DMS 273 treated with DMSO at 0.1 percent for 48 hours (cell line): ENCODE measurements around the gene TMEM185A.
"Not testable (repeated sequence)": the region's sequence is repeated elsewhere in the genome, so short reads cannot be mapped to it uniquely, and the experiment has no call there.

Experiments
- DNase-seq: peaks from one replicate; lab custom pipeline; 2025; lab: John Stamatoyannopoulos, UW

The TMEM185A gene

DNA sequence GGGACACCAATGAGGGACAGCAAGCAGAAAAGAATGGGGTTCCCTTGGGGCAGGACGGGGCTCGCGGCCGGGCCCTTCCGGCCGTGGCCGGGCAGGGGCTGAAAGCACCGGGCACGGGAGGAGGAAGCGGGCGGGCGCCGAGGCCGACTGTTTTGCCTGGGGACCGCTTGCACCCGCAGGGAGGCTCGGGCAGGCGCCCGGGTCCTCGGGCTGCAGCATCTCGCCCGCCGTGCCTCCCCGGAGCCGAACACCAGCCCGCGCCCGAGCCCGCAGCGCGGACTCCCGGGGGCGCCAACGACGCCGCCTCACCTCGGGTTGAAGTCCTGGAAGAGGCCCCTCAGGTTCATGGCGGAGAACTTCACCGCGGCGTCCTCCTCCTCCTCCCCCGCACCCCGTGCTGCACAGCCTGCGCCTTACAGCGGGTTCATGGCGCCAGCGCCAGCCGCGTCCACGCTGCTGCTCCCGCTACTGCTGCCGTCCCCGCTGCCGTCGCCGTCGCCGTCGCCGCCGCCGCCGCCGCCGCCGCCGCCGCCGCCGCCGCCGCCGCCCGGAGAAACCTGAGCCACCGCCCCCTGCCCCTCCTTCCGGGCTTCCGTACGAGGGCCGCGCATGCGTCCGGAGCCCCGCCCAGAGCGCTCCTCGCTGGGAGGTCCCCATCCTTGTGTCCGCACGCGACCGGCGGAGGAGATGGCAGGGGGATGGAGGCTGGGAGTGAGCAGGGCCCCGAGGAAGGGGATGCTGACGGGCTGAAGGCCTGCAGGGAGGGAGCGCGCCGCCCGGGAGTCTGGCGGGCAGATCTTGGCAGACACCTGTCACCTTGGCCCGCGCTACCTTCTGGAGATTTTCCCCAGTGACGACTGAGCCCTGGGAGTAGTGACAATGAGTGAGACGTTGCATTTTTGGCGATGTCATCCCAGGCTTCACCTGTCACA is at the start of gene TMEM185A:
Gene TMEM185A (minus strand): TSS at position 559 of the 932 bp plus-strand sequence. CDS start 212 bp downstream, at position 347.
- no peak for DNase-seq

DNA sequence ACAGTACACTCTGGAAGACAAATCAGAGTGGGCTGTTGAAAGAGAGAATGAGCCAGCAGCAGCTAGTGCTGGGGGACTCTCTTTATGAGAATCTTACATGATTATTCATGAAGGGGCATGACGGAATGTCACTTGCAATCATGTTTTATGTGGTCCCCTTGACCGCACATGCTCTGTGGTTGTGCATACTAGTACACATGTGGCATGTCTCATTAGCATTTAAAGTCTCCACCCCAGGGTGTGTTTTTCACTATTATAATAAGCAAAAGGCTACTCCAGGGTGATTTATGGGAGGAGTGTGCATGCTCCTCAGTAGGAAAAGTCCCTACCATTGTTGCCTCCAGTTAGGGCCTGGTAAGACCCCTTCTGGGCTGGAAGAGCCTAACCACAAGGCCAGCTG is 49.6 kb upstream of the TMEM185A start:
- DNase-seq, result no peak

GRCh38 chrX:149679164-149679678 is 47.6 kb upstream of the TMEM185A start:
- not testable (repeated sequence) for DNase-seq

- DNase-seq, result not testable (repeated sequence)
Measured at GRCh38 chrX:149675554-149675953, 44.0 kb upstream of the TMEM185A start.

DNA sequence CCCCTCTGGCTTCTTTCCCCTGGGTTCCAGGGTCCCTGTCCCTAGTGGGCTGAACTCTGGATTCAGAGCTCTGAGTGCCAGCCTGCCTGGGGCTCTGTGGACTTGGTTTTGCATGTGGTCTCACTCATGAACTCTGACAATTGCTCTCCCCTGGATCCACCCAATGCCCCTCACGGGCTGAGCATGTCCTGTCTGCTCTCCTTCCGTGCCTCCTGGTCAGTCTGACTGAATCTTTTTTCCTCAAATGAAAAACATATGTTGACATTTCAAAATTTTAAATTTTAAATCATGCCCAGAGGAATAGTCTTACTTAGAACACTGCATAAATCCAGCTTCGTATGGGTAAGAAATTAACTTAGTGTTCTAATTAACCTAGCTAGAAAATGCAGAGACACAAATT is 43.5 kb upstream of the TMEM185A start:
- DNase-seq, result not testable (repeated sequence)

GRCh38 chrX:149660613-149661012 is 29.0 kb upstream of the TMEM185A start:
- DNase-seq, result not testable (repeated sequence)

DNA sequence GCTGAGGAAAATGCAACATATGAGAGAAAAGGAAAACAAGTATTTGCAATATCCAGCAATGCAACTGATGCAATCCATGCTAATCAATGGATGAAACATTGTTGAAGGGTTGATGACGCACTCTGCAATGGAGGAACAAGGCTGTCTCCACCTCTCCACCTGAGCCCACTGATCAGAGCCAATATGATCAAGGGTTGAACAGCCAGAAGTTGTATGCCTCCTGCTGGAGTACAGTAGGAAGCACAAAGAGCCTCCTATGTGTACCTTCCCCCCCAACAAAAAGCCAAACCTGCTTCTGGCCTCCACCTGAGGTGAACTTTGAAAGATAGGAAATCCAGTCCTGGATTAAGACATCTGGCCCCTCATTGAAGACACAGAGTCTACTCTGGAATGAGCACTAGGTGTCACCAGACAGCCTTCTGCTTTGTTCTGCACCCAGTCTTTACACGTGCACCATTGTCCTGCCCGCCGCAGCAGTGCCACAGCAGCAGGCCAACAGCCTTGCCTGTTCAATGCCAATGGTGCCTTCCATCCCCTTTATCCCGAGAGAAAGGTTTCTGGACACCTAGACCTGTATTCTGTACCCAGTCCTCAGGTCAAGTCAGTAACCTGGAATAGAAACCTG is 24.8 kb upstream of the TMEM185A start:
- not testable (repeated sequence) for DNase-seq

GRCh38 chrX:149652232-149652981 is 20.8 kb upstream of the TMEM185A start:
- DNase-seq, result no peak

GRCh38 chrX:149650162-149650561 is 18.6 kb upstream of the TMEM185A start:
- DNase-seq, result no peak

DNA sequence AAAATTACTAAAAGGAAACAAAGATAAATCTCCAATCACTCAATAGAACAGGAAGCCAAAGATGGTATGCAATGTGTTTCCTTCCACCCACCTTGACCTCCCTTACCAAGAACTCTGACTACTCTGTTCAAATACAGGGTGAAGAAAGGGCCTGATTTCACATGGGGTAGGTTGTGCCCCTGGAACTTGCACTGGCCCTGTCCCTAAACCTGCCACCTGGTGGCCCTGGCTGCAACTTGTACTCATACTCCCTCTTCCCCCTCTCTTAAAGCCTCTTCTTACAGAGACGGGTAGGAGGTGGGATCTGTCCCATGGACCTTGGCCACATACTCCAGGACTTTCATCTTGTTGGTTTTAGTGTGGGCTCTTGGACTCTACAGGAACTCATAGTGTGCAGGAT is 17.3 kb upstream of the TMEM185A start:
- no peak for DNase-seq

- no peak for DNase-seq
Measured at GRCh38 chrX:149647505-149647904, 15.9 kb upstream of the TMEM185A start.

GRCh38 chrX:149643496-149643895 is 11.9 kb upstream of the TMEM185A start:
- DNase-seq, result no peak

- no peak for DNase-seq
Measured at GRCh38 chrX:149641835-149642234, 10.2 kb upstream of the TMEM185A start.

DNA sequence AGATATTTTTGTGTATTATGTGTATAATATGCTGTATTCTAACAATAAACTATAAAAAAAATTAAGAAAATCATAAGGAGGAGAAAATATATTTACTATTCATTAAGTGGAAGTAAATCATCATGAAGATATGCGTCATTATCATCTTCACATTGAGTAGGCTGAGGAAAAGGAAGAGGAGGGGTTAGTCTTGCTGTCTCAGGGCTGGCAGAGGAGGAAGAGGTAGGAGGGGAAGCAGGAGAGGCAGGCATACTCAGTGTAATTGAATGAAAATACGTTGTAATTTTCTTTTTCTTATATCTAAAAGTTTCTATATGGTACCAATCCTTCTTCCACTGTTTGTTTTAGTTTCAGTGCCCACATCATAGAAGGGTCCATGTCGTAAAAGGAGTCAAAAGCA is 9.8 kb upstream of the TMEM185A start:
- DNase-seq, result no peak

- no peak for DNase-seq
Measured at GRCh38 chrX:149639568-149639967, 8.0 kb upstream of the TMEM185A start.

GRCh38 chrX:149638860-149639259 is 7.3 kb upstream of the TMEM185A start:
- no peak for DNase-seq

DNA sequence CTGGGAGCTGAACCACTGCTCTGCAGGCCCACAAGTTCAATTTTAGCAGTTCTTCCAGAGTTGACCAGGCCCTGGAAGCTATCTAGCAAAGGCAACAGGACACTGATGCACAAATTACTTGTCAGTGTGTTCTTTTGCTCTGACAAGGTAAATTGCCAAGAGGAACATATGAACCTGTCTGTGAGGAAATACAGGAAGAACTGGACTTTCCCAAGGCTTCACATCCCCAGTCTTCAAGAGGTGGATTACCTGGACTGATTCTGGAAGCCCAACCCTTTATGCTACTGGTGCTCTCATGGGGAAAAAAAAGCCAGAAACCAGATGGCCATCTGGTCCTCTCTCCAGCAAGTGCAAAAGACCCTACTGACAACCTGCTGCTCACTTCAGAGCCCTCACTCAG is 1.9 kb upstream of the TMEM185A start:
- no peak for DNase-seq

DNA sequence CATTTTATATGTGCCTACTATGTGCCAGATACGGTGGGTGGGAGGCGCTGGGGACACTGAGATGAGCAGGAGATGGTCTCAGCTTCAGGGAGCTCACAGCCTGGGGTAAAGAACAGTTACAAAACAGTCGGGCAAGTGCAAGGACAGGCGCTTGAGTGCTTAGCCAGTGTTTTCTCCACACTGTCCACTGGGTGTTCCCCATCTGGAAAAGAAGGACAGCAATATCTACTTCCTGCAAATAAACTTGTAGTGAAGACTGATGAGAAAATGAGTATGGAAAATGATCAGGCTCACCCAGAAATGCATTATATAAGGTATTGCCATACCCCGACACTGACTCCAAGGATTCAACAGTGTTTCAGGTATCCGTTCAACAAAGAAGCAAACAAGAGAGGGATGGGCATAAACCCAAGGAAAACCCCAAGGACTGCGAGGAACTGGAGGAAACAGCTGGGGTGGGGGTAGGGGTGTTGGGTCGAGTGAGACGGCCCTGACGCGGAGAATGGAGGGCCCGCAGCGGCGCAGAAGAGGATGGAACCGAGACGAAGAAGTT is 835 bp downstream of the TMEM185A start:
- no peak for DNase-seq

- no peak for DNase-seq
Measured at GRCh38 chrX:149629730-149630387, 1.7 kb downstream of the TMEM185A start.

GRCh38 chrX:149628768-149629167 is 2.8 kb downstream of the TMEM185A start:
- no peak for DNase-seq

- peak; percentile 41 for DNase-seq
Measured at GRCh38 chrX:149628280-149628679, 3.3 kb downstream of the TMEM185A start.
